Measurements from ENCODE around the gene TMEM270.

Gene TMEM270

DNA sequence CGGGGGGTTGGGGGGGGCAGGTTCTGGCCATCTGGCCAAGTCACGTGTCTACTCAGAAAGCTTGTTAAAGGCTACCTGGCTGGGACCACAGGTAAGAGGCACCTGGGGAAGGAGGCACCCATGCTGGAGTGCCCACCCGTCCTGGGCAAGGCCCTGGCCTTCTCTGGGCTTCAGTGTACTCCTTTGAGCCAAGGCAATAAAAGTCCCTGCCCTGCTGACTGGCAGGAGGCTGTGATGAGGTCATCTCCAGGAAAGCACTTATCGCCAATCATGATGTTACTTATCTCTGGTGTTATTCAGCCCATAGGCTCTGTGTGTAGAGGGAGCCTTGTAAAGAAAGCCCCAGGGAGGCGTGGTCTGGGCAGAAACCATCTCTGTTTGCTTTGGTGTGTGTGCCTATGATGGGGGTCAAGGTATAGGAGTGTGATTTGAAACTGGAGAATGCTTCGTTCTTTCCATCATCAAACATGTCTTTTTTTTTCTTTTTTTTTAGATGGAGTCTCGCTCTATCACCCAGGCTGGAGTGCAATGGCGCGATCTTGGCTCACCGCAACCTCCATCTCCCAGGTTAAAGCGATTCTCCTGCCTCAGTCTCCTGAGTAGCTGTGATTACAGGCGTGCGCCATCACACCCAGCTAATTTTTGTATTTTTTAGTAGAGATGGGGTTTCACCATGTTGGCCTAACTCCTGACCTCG, 32.7 kb upstream of the TMEM270 start:
- H3K4me1 Mint-ChIP-seq: peaks cover 84% of the 10 kb centered on the region
- H3K36me3 Mint-ChIP-seq (ENCODE audit: low read depth): no peaks in the 10 kb centered on the region
- H3K27ac Mint-ChIP-seq: no peak overlapping the region
- H3K9me3 Mint-ChIP-seq: no peaks in the 10 kb centered on the region
- no peak for DNase-seq
- H3K4me3 Mint-ChIP-seq: peak overlapping the region; percentile 34
- peaks cover 16% of the 10 kb centered on the region for H3K27me3 Mint-ChIP-seq (ENCODE audit: low read depth, poor library complexity)
- TF ChIP-seq, protein P1, sequence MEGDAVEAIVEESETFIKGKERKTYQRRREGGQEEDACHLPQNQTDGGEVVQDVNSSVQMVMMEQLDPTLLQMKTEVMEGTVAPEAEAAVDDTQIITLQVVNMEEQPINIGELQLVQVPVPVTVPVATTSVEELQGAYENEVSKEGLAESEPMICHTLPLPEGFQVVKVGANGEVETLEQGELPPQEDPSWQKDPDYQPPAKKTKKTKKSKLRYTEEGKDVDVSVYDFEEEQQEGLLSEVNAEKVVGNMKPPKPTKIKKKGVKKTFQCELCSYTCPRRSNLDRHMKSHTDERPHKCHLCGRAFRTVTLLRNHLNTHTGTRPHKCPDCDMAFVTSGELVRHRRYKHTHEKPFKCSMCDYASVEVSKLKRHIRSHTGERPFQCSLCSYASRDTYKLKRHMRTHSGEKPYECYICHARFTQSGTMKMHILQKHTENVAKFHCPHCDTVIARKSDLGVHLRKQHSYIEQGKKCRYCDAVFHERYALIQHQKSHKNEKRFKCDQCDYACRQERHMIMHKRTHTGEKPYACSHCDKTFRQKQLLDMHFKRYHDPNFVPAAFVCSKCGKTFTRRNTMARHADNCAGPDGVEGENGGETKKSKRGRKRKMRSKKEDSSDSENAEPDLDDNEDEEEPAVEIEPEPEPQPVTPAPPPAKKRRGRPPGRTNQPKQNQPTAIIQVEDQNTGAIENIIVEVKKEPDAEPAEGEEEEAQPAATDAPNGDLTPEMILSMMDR (IDR thresholded peaks at IDR 0.05): no peak

DNA sequence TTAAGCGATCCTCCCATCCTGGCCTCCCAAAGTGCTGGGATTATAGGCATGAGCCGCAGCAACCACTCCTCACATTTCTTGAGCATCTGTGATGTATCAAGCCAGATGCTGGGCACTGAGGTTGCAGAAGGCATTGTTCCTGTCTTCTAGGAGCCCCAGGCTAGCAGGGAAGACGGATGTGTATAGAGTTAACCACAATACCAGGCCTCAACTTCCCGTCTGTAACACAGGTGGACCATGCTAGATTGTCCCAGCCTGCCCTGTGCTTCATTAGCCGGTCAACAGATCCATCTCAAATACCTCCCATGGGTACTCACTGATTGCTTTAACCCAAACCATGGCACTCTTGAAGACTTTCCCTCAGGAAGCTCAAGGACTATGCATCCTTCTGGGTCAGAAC, 32.0 kb upstream of the TMEM270 start:
- no peaks in the 10 kb centered on the region for H3K9me3 Mint-ChIP-seq
- H3K36me3 Mint-ChIP-seq (ENCODE audit: low read depth): no peaks in the 10 kb centered on the region
- peak overlapping the region; percentile 50 for H3K4me3 Mint-ChIP-seq
- peaks cover 16% of the 10 kb centered on the region for H3K27me3 Mint-ChIP-seq (ENCODE audit: low read depth, poor library complexity)
- peaks cover 83% of the 10 kb centered on the region for H3K4me1 Mint-ChIP-seq
- TF ChIP-seq, protein P1 (IDR thresholded peaks at IDR 0.05): no peak
- no peak for DNase-seq
- no peak overlapping the region for H3K27ac Mint-ChIP-seq

DNA sequence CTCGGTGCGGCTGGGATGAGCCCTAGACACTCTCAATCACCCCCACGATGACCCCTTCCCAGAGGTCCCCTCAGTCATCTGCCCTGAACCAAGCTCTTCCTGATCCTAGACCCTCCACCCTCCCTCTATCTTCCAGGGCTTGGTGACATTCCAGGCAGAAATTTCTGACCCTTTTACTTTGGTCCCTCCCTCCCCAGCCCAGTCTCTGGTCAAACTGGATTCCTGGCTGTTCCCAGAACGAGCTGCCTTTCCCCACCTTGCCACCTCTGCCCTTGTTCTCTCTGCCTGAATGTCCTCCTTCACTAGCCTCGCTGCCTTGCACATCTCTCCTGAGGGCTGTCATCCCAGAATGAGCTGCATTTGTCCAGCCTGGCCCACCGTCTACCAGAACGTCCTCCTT, 31.5 kb upstream of the TMEM270 start:
- Mint-ChIP-seq H3K36me3 (ENCODE audit: low read depth) (no peaks in the 10 kb centered on the region), H3K27ac (peak overlapping the region; percentile 90), H3K27me3 (ENCODE audit: low read depth, poor library complexity) (peaks cover 16% of the 10 kb centered on the region), H3K4me3 (peak overlapping the region; percentile 71), H3K4me1 (peaks cover 79% of the 10 kb centered on the region), H3K9me3 (peaks cover 3% of the 10 kb centered on the region)
- TF ChIP-seq, protein P1 (IDR thresholded peaks at IDR 0.05): no peak
- no peak for DNase-seq

DNA sequence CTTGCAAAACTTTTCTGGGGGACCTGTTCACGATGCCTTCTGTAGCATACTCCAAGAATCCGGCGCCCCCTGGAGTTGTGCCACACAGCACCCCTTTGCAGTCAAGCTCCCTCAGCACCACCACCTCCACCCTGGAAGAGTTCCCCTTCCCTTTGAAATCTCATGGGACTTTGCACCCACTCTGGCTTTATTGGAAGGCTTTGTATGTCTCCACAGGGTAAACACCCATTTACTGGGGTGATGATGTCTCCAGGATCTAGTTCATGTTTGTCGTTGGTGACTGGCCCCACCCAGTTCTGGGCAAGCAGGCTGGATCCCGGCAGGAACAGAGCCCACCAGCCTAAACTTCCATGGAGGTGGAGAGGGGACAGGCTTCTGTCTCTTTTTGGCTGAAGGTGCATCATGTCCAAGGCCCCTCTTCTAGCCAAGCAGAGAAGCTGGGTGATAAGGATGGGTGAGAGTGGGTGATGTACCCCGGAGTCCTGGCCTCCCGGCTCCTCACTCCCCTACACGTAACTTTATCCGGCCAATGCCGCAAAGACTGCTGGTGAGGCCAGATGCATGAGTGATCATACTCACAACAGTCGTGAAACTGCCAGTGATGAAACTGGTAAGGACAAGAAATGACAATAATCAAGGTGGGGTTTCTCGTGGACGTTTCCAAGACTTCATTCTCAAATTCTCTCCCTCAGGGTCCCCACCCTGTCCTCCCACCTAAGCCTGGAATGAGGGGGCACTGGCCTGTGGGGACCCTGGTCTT, 30.9 kb upstream of the TMEM270 start:
- TF ChIP-seq, protein P1 (IDR thresholded peaks at IDR 0.05): no peak
- no peak for DNase-seq
- Mint-ChIP-seq H3K9me3 (peaks cover 4% of the 10 kb centered on the region), H3K4me3 (peak overlapping the region; percentile 71), H3K27ac (peak overlapping the region; percentile 90), H3K4me1 (peaks cover 73% of the 10 kb centered on the region), H3K27me3 (ENCODE audit: low read depth, poor library complexity) (peaks cover 16% of the 10 kb centered on the region), H3K36me3 (ENCODE audit: low read depth) (no peaks in the 10 kb centered on the region)

DNA sequence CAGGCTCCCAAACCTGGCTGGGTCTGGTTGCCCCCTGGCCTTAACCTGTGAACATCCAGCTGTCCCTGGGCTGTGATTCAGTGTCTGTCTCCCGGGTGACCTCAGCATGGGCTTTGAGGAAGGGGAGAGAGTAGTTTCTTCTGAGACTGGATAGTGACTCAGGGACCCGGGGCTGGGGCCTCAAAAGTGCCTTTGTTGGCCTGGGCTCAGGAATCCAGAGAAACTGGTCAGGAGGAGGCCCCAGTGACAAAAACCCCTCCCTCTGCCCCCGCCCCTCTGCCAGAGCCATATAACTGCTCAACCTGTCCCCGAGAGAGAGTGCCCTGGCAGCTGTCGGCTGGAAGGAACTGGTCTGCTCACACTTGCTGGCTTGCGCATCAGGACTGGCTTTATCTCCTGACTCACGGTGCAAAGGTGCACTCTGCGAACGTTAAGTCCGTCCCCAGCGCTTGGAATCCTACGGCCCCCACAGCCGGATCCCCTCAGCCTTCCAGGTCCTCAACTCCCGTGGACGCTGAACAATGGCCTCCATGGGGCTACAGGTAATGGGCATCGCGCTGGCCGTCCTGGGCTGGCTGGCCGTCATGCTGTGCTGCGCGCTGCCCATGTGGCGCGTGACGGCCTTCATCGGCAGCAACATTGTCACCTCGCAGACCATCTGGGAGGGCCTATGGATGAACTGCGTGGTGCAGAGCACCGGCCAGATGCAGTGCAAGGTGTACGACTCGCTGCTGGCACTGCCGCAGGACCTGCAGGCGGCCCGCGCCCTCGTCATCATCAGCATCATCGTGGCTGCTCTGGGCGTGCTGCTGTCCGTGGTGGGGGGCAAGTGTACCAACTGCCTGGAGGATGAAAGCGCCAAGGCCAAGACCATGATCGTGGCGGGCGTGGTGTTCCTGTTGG, 30.0 kb upstream of the TMEM270 start, which contains the start of gene CLDN4:
CLDN4 (plus strand) TSS at position 316 of the 903 bp plus-strand sequence; CDS start at position 522, 206 bp downstream.
- Mint-ChIP-seq H3K27ac (peak within 1 kb of the TSS; percentile 90), H3K9me3 (peaks cover 4% of the 10 kb centered on the region), H3K4me3 (peak within 1 kb of the TSS; percentile 71), H3K4me1 (peaks cover 73% of the 10 kb centered on the region), H3K36me3 (ENCODE audit: low read depth) (no peaks in the 10 kb centered on the region), H3K27me3 (ENCODE audit: low read depth, poor library complexity) (peaks cover 14% of the 10 kb centered on the region)
- TF ChIP-seq, protein P1 (IDR thresholded peaks at IDR 0.05): no peak
- peak; percentile 64 for DNase-seq
